A204.1 (cell line): Measurements from ENCODE around the gene PIWIL4.
"Not testable (repeated sequence)": the region's sequence is repeated elsewhere in the genome, so short reads cannot be mapped to it uniquely, and the experiment has no call there.

ENCODE experiments used
- FAIRE-seq: peaks from 2 replicates; lab custom pipeline; 2012; peaks lifted over from hg19 to GRCh38; lab: Jason Lieb, UNC

PIWIL4 gene

GRCh38 chr11:94549146-94549545 is 18.0 kb upstream of the PIWIL4 start:
- FAIRE-seq = no peak

- FAIRE-seq = no peak
Observed at GRCh38 chr11:94550513-94550912, 16.7 kb upstream of the PIWIL4 start.

GRCh38 chr11:94553938-94554337 is 13.2 kb upstream of the PIWIL4 start:
- FAIRE-seq = no peak

GRCh38 chr11:94555752-94556329 is 11.3 kb upstream of the PIWIL4 start:
- FAIRE-seq = not testable (repeated sequence)

GRCh38 chr11:94557421-94557820 is 9.7 kb upstream of the PIWIL4 start:
- FAIRE-seq = no peak

- no peak for FAIRE-seq
Observed at GRCh38 chr11:94557992-94558391, 9.2 kb upstream of the PIWIL4 start.

GRCh38 chr11:94558468-94558867 is 8.7 kb upstream of the PIWIL4 start:
- no peak for FAIRE-seq

GRCh38 chr11:94558932-94559331 is 8.2 kb upstream of the PIWIL4 start:
- FAIRE-seq = no peak

GRCh38 chr11:94559361-94559760 is 7.8 kb upstream of the PIWIL4 start:
- no peak for FAIRE-seq

GRCh38 chr11:94560834-94561233 is 6.3 kb upstream of the PIWIL4 start:
- FAIRE-seq = no peak

GRCh38 chr11:94563176-94563847 is 3.9 kb upstream of the PIWIL4 start:
- FAIRE-seq = no peak

GRCh38 chr11:94563848-94564467 is 3.2 kb upstream of the PIWIL4 start:
- FAIRE-seq = no peak

- no peak for FAIRE-seq
Observed at GRCh38 chr11:94568200-94568599, 1.0 kb downstream of the PIWIL4 start.

- no peak for FAIRE-seq
Observed at GRCh38 chr11:94568717-94569116, 1.5 kb downstream of the PIWIL4 start.

- FAIRE-seq = not testable (repeated sequence)
Observed at GRCh38 chr11:94572975-94573374, 5.8 kb downstream of the PIWIL4 start.

- FAIRE-seq = no peak
Observed at GRCh38 chr11:94574193-94574961, 7.2 kb downstream of the PIWIL4 start.

- no peak for FAIRE-seq
Observed at GRCh38 chr11:94576306-94576705, 9.1 kb downstream of the PIWIL4 start.

- FAIRE-seq = no peak
Observed at GRCh38 chr11:94577841-94578240, 10.7 kb downstream of the PIWIL4 start.

- FAIRE-seq = no peak
Observed at GRCh38 chr11:94581926-94582325, 14.8 kb downstream of the PIWIL4 start.

GRCh38 chr11:94583213-94583865 is 16.2 kb downstream of the PIWIL4 start:
- no peak for FAIRE-seq

GRCh38 chr11:94583866-94584500 is 16.8 kb downstream of the PIWIL4 start:
- no peak for FAIRE-seq

GRCh38 chr11:94584978-94585377 is 17.8 kb downstream of the PIWIL4 start:
- FAIRE-seq = no peak
